ENCODE results near the gene MYOT.
A peak's percentile ranks its signal among the peaks of the same experiment; 100 is the strongest.

Gene MYOT

GRCh38 chr5:137899493-137899892 is 31.8 kb downstream of the MYOT start:
- no peak for DNase-seq

GRCh38 chr5:137901011-137901817 is 33.6 kb downstream of the MYOT start:
- DNase-seq, result peak in 2 of 58 donors; percentile 15 to 57

- DNase-seq, result no peak
Measured at GRCh38 chr5:137902408-137903133, 34.9 kb downstream of the MYOT start.

GRCh38 chr5:137914758-137915157 is 47.1 kb downstream of the MYOT start:
- DNase-seq, result no peak

- no peak for DNase-seq
Measured at GRCh38 chr5:137916923-137917322, 49.3 kb downstream of the MYOT start.

DNA sequence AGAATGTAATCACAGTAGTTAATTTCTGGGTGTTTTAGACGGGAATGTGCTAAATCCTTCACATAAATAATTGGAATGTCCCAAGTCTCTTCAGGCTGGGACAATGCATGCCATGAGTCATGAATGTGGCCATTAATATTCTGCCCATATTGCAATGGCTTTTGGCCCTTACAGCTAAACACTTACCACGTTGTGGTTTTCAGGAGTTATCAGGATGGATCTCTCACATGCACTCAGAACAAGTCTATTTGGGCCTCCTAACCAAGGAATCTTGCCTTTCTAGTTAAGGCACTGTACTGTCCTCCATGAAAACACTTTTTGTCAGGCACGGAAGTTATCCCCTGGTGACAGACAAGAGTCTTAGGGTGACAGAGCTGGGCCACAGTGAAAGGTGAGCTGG is 54.3 kb downstream of the MYOT start:
- no peak for DNase-seq

DNA sequence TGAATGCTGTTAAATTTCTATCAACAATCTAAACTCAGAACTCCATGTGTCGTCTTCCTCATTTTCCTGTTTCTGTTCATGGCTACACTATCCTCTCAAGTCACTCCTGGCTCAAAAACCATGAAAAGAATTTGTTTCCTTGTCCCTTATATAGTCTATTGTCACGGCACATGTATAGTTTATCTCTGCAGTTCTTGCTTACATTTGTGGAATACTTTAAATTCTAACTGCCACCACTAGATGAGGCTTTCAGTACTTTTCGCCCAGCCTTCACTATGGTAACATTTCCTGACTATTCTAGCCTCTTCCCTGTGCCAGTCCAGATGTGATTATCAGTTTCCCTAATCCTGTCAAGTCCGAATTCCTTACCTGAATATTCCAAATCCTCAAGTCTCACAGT is 56.2 kb downstream of the MYOT start:
- DNase-seq, result peak in 1 of 58 donors; percentile 27

GRCh38 chr5:137932800-137933199 is 65.1 kb downstream of the MYOT start:
- DNase-seq, result peak in 1 of 58 donors; percentile 8

- DNase-seq, result no peak
Measured at GRCh38 chr5:137933491-137933911, 65.8 kb downstream of the MYOT start.

DNA sequence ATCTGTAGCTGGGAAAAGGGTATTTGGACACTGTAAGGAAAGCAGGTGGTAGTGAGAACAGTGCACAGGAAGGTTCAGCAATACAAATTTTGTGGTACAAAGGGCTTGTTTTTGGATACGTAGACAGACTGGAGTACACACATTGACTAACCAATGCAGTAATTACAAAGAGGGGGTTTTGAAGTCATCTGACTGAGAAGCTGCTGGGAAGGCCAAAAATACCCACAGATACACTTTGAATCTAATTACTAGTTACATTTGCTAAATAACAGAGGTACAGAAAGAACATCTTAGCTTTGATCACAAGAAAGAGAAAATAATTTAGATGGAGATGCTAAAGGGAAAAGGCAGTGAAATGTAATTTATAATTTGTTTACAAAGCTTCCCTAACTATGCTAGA is 67.5 kb downstream of the MYOT start:
- DNase-seq, result no peak

DNA sequence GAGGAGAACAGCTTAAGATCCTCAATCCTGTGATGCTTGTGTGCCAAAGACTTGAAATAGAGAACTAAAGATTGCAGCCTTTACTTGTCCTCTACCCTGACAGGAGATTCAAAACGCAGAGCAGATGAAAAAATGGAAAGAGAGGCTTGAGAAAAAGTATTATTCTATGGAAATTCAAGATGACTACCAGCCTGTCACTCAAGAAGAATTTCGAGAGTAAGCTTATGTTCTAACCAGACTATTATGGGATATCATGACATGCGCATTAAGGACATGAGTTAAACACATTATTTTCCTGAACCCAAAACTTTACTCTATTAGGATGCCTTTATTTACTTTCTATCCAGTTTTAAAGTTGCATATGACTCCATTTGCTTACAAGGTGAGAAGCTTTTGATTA is 68.0 kb downstream of the MYOT start:
- DNase-seq, result no peak
